Measurements from ENCODE around the gene CACFD1. TPM values are rescaled to one million over a fixed set of nuclear protein-coding genes. Genes with fewer than 3 reads are reported as not detected.

CACFD1 gene
- total RNA-seq, 1 experiment from 2014 or later = 22.5 TPM

- ChIA-PET CTCF (interaction anchor here (0.7 to 1.2 kb wide), 7 partner anchors 10 to 222 kb away, joined by 3 to 5 read pairs (median 3); partner anchors contain the start of gene ADAMTSL2), POLR2A (no interaction called here)
- ATAC-seq = no peak
- H3K27ac Mint-ChIP-seq = no peak overlapping the region
- TF ChIP-seq ESRRA (CRISPR knock-in tag; IDR thresholded peaks at IDR 0.05; ENCODE audit: borderline replicate concordance) (no peak), JAZF1 (CRISPR knock-in tag; IDR thresholded peaks at IDR 0.05) (no peak), ELF4 (CRISPR knock-in tag; IDR thresholded peaks at IDR 0.05; ENCODE audit: low read depth) (no peak), FOXJ3 (CRISPR knock-in tag; IDR thresholded peaks at IDR 0.05; ENCODE audit: borderline replicate concordance) (no peak), NR2C2 (CRISPR knock-in tag; IDR thresholded peaks at IDR 0.05) (no peak), USF2 (CRISPR knock-in tag; IDR thresholded peaks at IDR 0.05) (no peak), ZNF138 (CRISPR knock-in tag; conservative IDR thresholded peaks at IDR 0.05) (no peak), ZNF396 (CRISPR knock-in tag; IDR thresholded peaks at IDR 0.05; ENCODE audit: borderline replicate concordance) (no peak), FOXP4 (CRISPR knock-in tag; IDR thresholded peaks at IDR 0.05) (no peak), ETV6 (CRISPR knock-in tag; IDR thresholded peaks at IDR 0.05) (no peak), CREB1 (CRISPR knock-in tag; IDR thresholded peaks at IDR 0.05) (no peak), ARID4B (CRISPR knock-in tag; IDR thresholded peaks at IDR 0.05; ENCODE audit: borderline replicate concordance) (no peak), OVOL2 (CRISPR knock-in tag; IDR thresholded peaks at IDR 0.05; ENCODE audit: borderline replicate concordance) (no peak), MXD4 (CRISPR knock-in tag; IDR thresholded peaks at IDR 0.05; ENCODE audit: borderline replicate concordance) (no peak), SMAD4 (CRISPR knock-in tag; IDR thresholded peaks at IDR 0.05) (no peak)
- H3K27me3 Mint-ChIP-seq (ENCODE audit: low read depth) = no peaks in the 10 kb centered on the region
- no peak overlapping the region for H3K4me3 Mint-ChIP-seq
- H3K4me1 Mint-ChIP-seq = 0 out of 2 replicates have a peak, but pooled peaks cover 4% of the 10 kb centered on the region
- DNase-seq (ENCODE audit: low spot score) = no peak
- H3K9me3 Mint-ChIP-seq = no peaks in the 10 kb centered on the region
- H3K36me3 Mint-ChIP-seq = no peaks in the 10 kb centered on the region
Observed at GRCh38 chr9:133517711-133518110, 57.9 kb downstream of the CACFD1 start.

GRCh38 chr9:133518200-133518599 lies 58.4 kb downstream of the CACFD1 start:
- ChIA-PET CTCF (interaction anchor here (0.7 to 1.2 kb wide), 5 partner anchors 10 to 222 kb away, joined by 3 to 5 read pairs (median 3); partner anchors contain the start of gene ADAMTSL2), POLR2A (no interaction called here)
- DNase-seq (ENCODE audit: low spot score) = no peak
- no peaks in the 10 kb centered on the region for H3K36me3 Mint-ChIP-seq
- ATAC-seq = no peak
- no peaks in the 10 kb centered on the region for H3K9me3 Mint-ChIP-seq
- no peak overlapping the region for H3K27ac Mint-ChIP-seq
- 0 out of 2 replicates have a peak, but pooled peaks cover 4% of the 10 kb centered on the region for H3K4me1 Mint-ChIP-seq
- H3K4me3 Mint-ChIP-seq = no peak overlapping the region
- H3K27me3 Mint-ChIP-seq (ENCODE audit: low read depth) = no peaks in the 10 kb centered on the region
- no peak for TF ChIP-seq RORB (CRISPR knock-in tag; IDR thresholded peaks at IDR 0.05)
- TF ChIP-seq CREB1 (CRISPR knock-in tag; IDR thresholded peaks at IDR 0.05) = no peak
- TF ChIP-seq USF2 (CRISPR knock-in tag; IDR thresholded peaks at IDR 0.05) = no peak
- TF ChIP-seq ZNF425 (CRISPR knock-in tag; conservative IDR thresholded peaks at IDR 0.05) = no peak
- TF ChIP-seq AFF4 (CRISPR knock-in tag; IDR thresholded peaks at IDR 0.05; ENCODE audit: borderline replicate concordance) = no peak
- TF ChIP-seq KAT7 (CRISPR knock-in tag; IDR thresholded peaks at IDR 0.05; ENCODE audit: borderline replicate concordance) = no peak
- TF ChIP-seq EMX1 (CRISPR knock-in tag; IDR thresholded peaks at IDR 0.05) = no peak
- TF ChIP-seq ZNF317 (CRISPR knock-in tag; IDR thresholded peaks at IDR 0.05; ENCODE audit: borderline replicate concordance, low read depth) = no peak

All from WTC11 (cell line).